Measurements from ENCODE around the gene GRIK2. TPM values are rescaled to one million over a fixed set of nuclear protein-coding genes. Genes with fewer than 3 reads are reported as not detected.
"Not testable (repeated sequence)": the region's sequence is repeated elsewhere in the genome, so short reads cannot be mapped to it uniquely, and the experiment has no call there.

Gene GRIK2
- total RNA-seq, 1 experiment from 2014 or later, result 0.70 TPM

DNA sequence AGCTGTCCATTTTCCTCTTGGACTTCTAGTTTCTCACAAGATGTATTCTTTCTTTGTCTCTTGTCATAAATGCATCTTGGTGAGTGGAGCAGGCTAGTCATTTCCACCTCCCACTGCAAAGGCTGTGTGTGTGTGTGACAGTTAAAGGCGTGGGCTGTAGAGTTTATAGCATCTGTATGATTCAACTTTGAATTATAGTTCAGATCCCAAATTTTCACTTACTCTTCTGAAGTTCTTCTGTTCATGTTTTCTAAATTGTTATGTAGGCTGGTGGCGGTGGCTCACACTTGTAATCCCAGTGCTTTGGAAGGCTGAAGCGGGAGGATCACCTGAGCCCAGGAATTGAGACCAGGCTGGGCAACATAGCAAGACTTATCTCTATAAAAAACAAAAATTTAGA lies 44.7 kb upstream of the GRIK2 start:
- no CpG with 5 or more reads among the region's 3 CpGs for WGBS (ENCODE audit: extremely low coverage, insufficient read length, low lambda C conversion rate)
- no peaks in the 10 kb centered on the region for H3K27me3 ChIP-seq (ENCODE audit: insufficient read depth, low read length)
- no peak overlapping the region for H3K27ac ChIP-seq (ENCODE audit: insufficient read length, low read depth, low read length)
- Mint-ChIP-seq H3K4me3 (no peak overlapping the region), H3K27ac (no peak overlapping the region; a peak in 1 of 7 replicates), H3K27me3 (ENCODE audit: low read depth) (no peaks in the 10 kb centered on the region), H3K4me1 (peaks cover 2% of the 10 kb centered on the region in 2 experiments; a peak in 2 of 4 replicates), H3K36me3 (ENCODE audit: insufficient read depth in 1 of 3, low read depth in 3 of 3) (no peaks in the 10 kb centered on the region), H3K9me3 (no peaks in the 10 kb centered on the region)
- no peak overlapping the region for H3K9ac ChIP-seq (ENCODE audit: extremely low read depth, insufficient read length, low read length)
- no peak overlapping the region for H2BK120ac ChIP-seq (ENCODE audit: low read depth, low read length, poor library complexity, severe bottlenecking)
- no peak overlapping the region for H3K4me2 ChIP-seq (ENCODE audit: insufficient read depth, insufficient read length, low read length)
- H3T11ph ChIP-seq (ENCODE audit: low read length), result no peak overlapping the region
- H2BK12ac ChIP-seq (ENCODE audit: insufficient read length, low read depth, low read length), result no peak overlapping the region
- H3K18ac ChIP-seq (ENCODE audit: insufficient read length, low read depth, low read length), result no peak overlapping the region
- no peak overlapping the region for H3K14ac ChIP-seq (ENCODE audit: insufficient read depth, low read length)
- H4K20me1 ChIP-seq (ENCODE audit: control insufficient read depth, insufficient read depth, insufficient read length), result no peaks in the 10 kb centered on the region
- H3K4ac ChIP-seq (ENCODE audit: low read depth, low read length), result no peak overlapping the region
- no peak overlapping the region for H3K56ac ChIP-seq (ENCODE audit: insufficient read length, low read depth, low read length)
- H4K5ac ChIP-seq (ENCODE audit: insufficient read length, low read depth, low read length), result no peak overlapping the region
- no peak overlapping the region for H4K91ac ChIP-seq (ENCODE audit: insufficient read length, low read depth, low read length)
- H3K23me2 ChIP-seq (ENCODE audit: insufficient read length, low read depth, low read length, poor library complexity, severe bottlenecking), result no peaks in the 10 kb centered on the region
- no peak overlapping the region for H3K23ac ChIP-seq (ENCODE audit: insufficient read length, low read depth, low read length)
- H2BK5ac ChIP-seq (ENCODE audit: insufficient read length, low read length), result no peak overlapping the region
- no peaks in the 10 kb centered on the region for H3K4me1 ChIP-seq (ENCODE audit: insufficient read depth, low read length)
- DNase-seq, result no peak
- H3K79me2 ChIP-seq (ENCODE audit: insufficient read depth, low read length), result no peaks in the 10 kb centered on the region
- no peak for TF ChIP-seq CTCF (conservative IDR thresholded peaks at IDR 0.05)
- no peaks in the 10 kb centered on the region for H3K79me1 ChIP-seq (ENCODE audit: insufficient read depth, low read depth, low read length, poor library complexity, severe bottlenecking)
- H2BK15ac ChIP-seq (ENCODE audit: low read depth, low read length), result no peak overlapping the region
- H4K8ac ChIP-seq (replicated peaks; ENCODE audit: insufficient read length, low read depth, low read length), result no peak overlapping the region
- no peak overlapping the region for H2AK5ac ChIP-seq (ENCODE audit: insufficient read length, low read length)
- no peak overlapping the region for H2BK20ac ChIP-seq (ENCODE audit: low read depth, low read length, poor library complexity, severe bottlenecking)
- no peak overlapping the region for H2AFZ ChIP-seq (ENCODE audit: low read length)
- H3K9me3 ChIP-seq (ENCODE audit: control insufficient read depth, low read depth, low read length), result no peaks in the 10 kb centered on the region

DNA sequence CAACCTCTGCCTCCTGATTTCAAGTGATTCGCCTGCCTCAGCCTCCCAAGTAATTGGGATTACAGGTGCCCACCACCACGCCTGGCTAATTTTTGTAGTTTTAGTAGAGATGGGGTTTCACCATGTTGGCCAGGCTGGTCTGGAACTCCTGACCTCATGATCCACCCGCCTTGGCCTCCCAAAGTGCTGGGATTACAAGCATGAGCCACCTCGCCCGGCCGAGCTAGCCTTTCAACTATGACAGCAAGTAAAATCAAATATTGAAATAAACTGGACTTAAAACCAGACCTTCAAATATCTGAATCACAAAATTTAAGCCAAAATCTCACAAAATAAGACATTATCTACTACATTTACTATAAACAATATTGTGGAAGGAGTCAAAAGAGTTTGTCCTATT lies 42.9 kb upstream of the GRIK2 start:
- H2AK5ac ChIP-seq (ENCODE audit: insufficient read length, low read length); H3K27ac Mint-ChIP-seq; H3K4me2 ChIP-seq (ENCODE audit: insufficient read depth, insufficient read length, low read length); H3K27me3 Mint-ChIP-seq (ENCODE audit: low read depth); H4K5ac ChIP-seq (ENCODE audit: insufficient read length, low read depth, low read length); H3K36me3 Mint-ChIP-seq (ENCODE audit: insufficient read depth in 1 of 3, low read depth in 3 of 3); DNase-seq; H2BK5ac ChIP-seq (ENCODE audit: insufficient read length, low read length); H4K91ac ChIP-seq (ENCODE audit: insufficient read length, low read depth, low read length); H3K9me3 ChIP-seq (ENCODE audit: control insufficient read depth, low read depth, low read length); H3K79me2 ChIP-seq (ENCODE audit: insufficient read depth, low read length); H3K56ac ChIP-seq (ENCODE audit: insufficient read length, low read depth, low read length); H2BK12ac ChIP-seq (ENCODE audit: insufficient read length, low read depth, low read length); H3K23me2 ChIP-seq (ENCODE audit: insufficient read length, low read depth, low read length, poor library complexity, severe bottlenecking); H3K79me1 ChIP-seq (ENCODE audit: insufficient read depth, low read depth, low read length, poor library complexity, severe bottlenecking); H3K18ac ChIP-seq (ENCODE audit: insufficient read length, low read depth, low read length); H3K9ac ChIP-seq (ENCODE audit: extremely low read depth, insufficient read length, low read length); H3K4me1 Mint-ChIP-seq; H2BK120ac ChIP-seq (ENCODE audit: low read depth, low read length, poor library complexity, severe bottlenecking); H2BK20ac ChIP-seq (ENCODE audit: low read depth, low read length, poor library complexity, severe bottlenecking); H3K27ac ChIP-seq (ENCODE audit: insufficient read length, low read depth, low read length); H3K4me3 Mint-ChIP-seq; H3K23ac ChIP-seq (ENCODE audit: insufficient read length, low read depth, low read length); H3K4ac ChIP-seq (ENCODE audit: low read depth, low read length); H4K20me1 ChIP-seq (ENCODE audit: control insufficient read depth, insufficient read depth, insufficient read length); H2AFZ ChIP-seq (ENCODE audit: low read length); H3T11ph ChIP-seq (ENCODE audit: low read length); H3K4me1 ChIP-seq (ENCODE audit: insufficient read depth, low read length); H3K14ac ChIP-seq (ENCODE audit: insufficient read depth, low read length); H2BK15ac ChIP-seq (ENCODE audit: low read depth, low read length); H3K27me3 ChIP-seq (ENCODE audit: insufficient read depth, low read length); H4K8ac ChIP-seq (replicated peaks; ENCODE audit: insufficient read length, low read depth, low read length); H3K9me3 Mint-ChIP-seq: not testable (repeated sequence)
- WGBS (ENCODE audit: extremely low coverage, insufficient read length, low lambda C conversion rate), result no CpG with 5 or more reads among the region's 6 CpGs

Measured in H9 (cell line).